K562 (cell line): ENCODE results near the gene VPS33B. TPM values are rescaled to one million over a fixed set of nuclear protein-coding genes. Genes with fewer than 3 reads are reported as not detected.

Source experiments
- ARID2 ChIP-seq: fragments of 450-650 bp; IDR thresholded peaks from 2 replicates; pipeline ENCODE4 v1.6.1; 2017; ENCODE audit warnings: antibody characterized with exemption, mild to moderate bottlenecking
- BHLHE40 ChIP-seq: IDR thresholded peaks from 2 replicates; pipeline ENCODE4 v1.6.1; 2011; ENCODE audit warnings: low read length, improper control_type of control experiment
- BMI1 ChIP-seq: fragments of 150-350 bp; IDR thresholded peaks from 2 replicates; pipeline ENCODE4 v1.6.1; 2014; ENCODE audit warnings: low read length
- CAMTA2 ChIP-seq: fragments of 250-450 bp; sonication (Bioruptor Pico); conservative IDR thresholded peaks from 2 replicates; pipeline ENCODE4 v1.5.1; 2022
- EP400 ChIP-seq: fragments of 450-650 bp; IDR thresholded peaks from 2 replicates; pipeline ENCODE4 v1.6.1; 2017; ENCODE audit warnings: antibody characterized with exemption, mild to moderate bottlenecking, moderate library complexity
- HDAC6 ChIP-seq: IDR thresholded peaks from 2 replicates; pipeline ENCODE4 v1.6.1; 2012; ENCODE audit warnings: low read depth, mild to moderate bottlenecking, control low read depth, inconsistent platforms, low read length, moderate library complexity
- ILK ChIP-seq: fragments of 450-650 bp; IDR thresholded peaks from 2 replicates; pipeline ENCODE4 v1.6.1; 2016; ENCODE audit warnings: missing genetic modification characterization, low read depth, mild to moderate bottlenecking, missing compliant biosample characterization, moderate library complexity, borderline replicate concordance
- MLX ChIP-seq, 2 experiments: fragments of 450-650 bp in 1 of 2; sonication (generic) in 1 of 2; formaldehyde crosslinking; conservative IDR thresholded peaks; 2 replicates each; pipeline versions ENCODE4 v1.4.0 to v1.8.1; 2020 to 2022; ENCODE audit warnings: mild to moderate bottlenecking in 1 of 2, missing genetic modification reagents in 1 of 2
- NR1H2 ChIP-seq: sonication (generic); formaldehyde crosslinking; IDR thresholded peaks from 2 replicates; pipeline ENCODE4 v1.4.0; 2020; ENCODE audit warnings: mild to moderate bottlenecking, missing genetic modification reagents
- POLR2AphosphoS5 ChIP-seq: IDR thresholded peaks from 2 replicates; pipeline ENCODE4 v1.6.1; 2011; ENCODE audit warnings: mild to moderate bottlenecking, low read depth, low read length, moderate library complexity; ENCODE audit not compliant: control insufficient read depth, insufficient read depth
- POLR2H ChIP-seq: IDR thresholded peaks from 2 replicates; pipeline ENCODE4 v1.6.1; 2016; ENCODE audit warnings: missing genetic modification characterization, low read depth, mild to moderate bottlenecking, control low read depth, missing compliant biosample characterization, moderate library complexity
- SLC30A9 ChIP-seq: fragments of 250-450 bp; sonication (Bioruptor Pico); IDR thresholded peaks from 2 replicates; pipeline ENCODE4 v1.8.0; 2022; ENCODE audit warnings: mild to moderate bottlenecking, moderate library complexity
- SMARCE1 ChIP-seq: fragments of 450-650 bp; IDR thresholded peaks from 2 replicates; pipeline ENCODE4 v1.7.1; 2016; ENCODE audit warnings: mild to moderate bottlenecking
- STAT5B ChIP-seq: fragments of 250-450 bp; sonication (Bioruptor Pico); IDR thresholded peaks from 2 replicates; pipeline ENCODE4 v1.8.0; 2021; ENCODE audit warnings: mild to moderate bottlenecking, inconsistent platforms
- TAF15 ChIP-seq: fragments of 200-400 bp; formaldehyde crosslinking; IDR thresholded peaks from 2 replicates; pipeline ENCODE4 v1.6.1; 2017; ENCODE audit warnings: mild to moderate bottlenecking, low read depth, low read length, moderate library complexity
- TCFL5 ChIP-seq: fragments of 250-450 bp; sonication (Bioruptor Pico); conservative IDR thresholded peaks from 2 replicates; pipeline ENCODE4 v1.6.1; 2021; ENCODE audit warnings: mild to moderate bottlenecking, moderate library complexity, matching md5 sums
- ZBTB2 ChIP-seq: fragments of 450-650 bp; IDR thresholded peaks from 2 replicates; pipeline ENCODE4 v1.6.1; 2016; ENCODE audit warnings: antibody characterized with exemption
- ZBTB34 ChIP-seq: fragments of 250-450 bp; sonication (Bioruptor Pico); IDR thresholded peaks from 2 replicates; pipeline ENCODE4 v1.8.0; 2021; ENCODE audit warnings: mild to moderate bottlenecking, moderate library complexity
- ZNF12 ChIP-seq: sonication (generic); formaldehyde crosslinking; IDR thresholded peaks from 2 replicates; pipeline ENCODE4 v1.4.0; 2020; ENCODE audit warnings: mild to moderate bottlenecking, missing genetic modification reagents
- ZNF431 ChIP-seq: sonication (generic); formaldehyde crosslinking; IDR thresholded peaks from 2 replicates; pipeline ENCODE4 v1.8.0; 2022; ENCODE audit warnings: mild to moderate bottlenecking, missing genetic modification reagents
- polyA plus RNA-seq, 8 experiments: library from polyadenylated mRNA; depleted of rRNA in 4 of 8; stranded (reverse) in 5 of 8; unstranded in 3 of 8; fragments of >200 nt; fragmentation: Nextera tagmentation in 2 of 8; fragmentation: Illumina TruSeq in 1 of 8; extraction: Ambion mirVana in 2 of 8; extraction: Trizol in 1 of 8; gene quantifications; 2 replicates each; pipeline versions ENCODE4 v1.2.1 to v1.2.3, GENCODE V29; 2011 to 2014; ENCODE audit warnings: inconsistent platforms in 1 of 8, missing spikeins in 1 of 8
- total RNA-seq, 7 experiments: library from RNA; depleted of rRNA in 6 of 7; stranded (reverse); fragments of >200 nt in 6 of 7; fragmentation: Illumina TruSeq in 2 of 7; extraction: Trizol in 2 of 7; gene quantifications; 2 replicates each; pipeline versions ENCODE4 v1.2.1 to v1.2.3, GENCODE V29; 2011 to 2021; ENCODE audit warnings: low replicate concordance in 1 of 7
- TF ChIP-seq, protein P1 (sequence below): fragments of 250-450 bp; sonication (Bioruptor Pico); IDR thresholded peaks from 2 replicates; pipeline ENCODE4 v1.8.0; 2022; ENCODE audit warnings: moderate library complexity, mild to moderate bottlenecking, inconsistent platforms

Gene VPS33B
- total and polyA plus RNA-seq, 9 of the 15 experiments (the other 6 are each of a cell fraction or from before 2014, with no cell fraction given) = 9.4 to 25.5 (median 14.8) TPM

DNA sequence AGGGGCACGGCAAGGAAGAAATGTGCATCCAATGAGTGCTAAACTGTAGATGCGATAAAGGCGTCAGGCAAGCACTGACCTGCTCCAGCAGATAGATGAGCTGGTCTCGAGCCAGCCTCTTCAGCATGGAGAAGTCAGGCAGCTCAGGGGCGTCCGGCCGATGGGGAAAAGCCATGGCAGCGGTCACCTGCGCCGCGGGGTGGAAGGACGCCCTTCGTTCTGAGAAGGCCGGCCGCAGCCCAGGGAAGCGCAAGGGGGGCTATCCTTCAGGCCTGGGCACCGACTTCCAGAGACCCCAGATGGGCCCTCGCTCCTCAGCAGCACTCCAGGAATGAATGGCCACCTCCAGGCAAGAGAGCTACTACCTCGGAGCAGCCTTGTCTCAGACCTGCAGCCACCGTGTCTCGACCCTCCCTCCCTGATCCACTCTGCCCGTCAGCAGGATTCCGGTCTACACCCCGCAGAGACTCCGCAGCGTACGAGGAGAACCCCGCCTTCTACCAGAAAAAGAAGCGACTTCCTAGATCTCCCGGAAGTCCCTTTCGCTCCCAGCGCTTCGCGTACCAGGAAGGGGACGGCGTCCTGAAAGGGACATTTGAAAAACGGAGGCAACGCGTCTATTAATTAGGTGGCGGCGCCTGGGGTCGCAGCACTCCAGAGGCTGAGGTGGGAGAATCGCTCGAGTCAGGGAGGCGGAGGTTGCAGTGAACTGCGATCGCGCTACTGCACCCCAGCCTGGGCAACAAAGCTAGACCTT is at the start of gene VPS33B (continued):
- no peak for TF ChIP-seq MLX (CRISPR knock-in tag; conservative IDR thresholded peaks at IDR 0.05)
- no peak; the same call in 1 of the 2 replicates for TF ChIP-seq BHLHE40
- TF ChIP-seq ZNF12 = 0 out of 2 replicates have a peak, but pooled peaks have one; percentile 22
- TF ChIP-seq STAT5B (CRISPR knock-in tag) = no peak
- no peak for TF ChIP-seq CAMTA2 (CRISPR knock-in tag)
- TF ChIP-seq, protein P1, sequence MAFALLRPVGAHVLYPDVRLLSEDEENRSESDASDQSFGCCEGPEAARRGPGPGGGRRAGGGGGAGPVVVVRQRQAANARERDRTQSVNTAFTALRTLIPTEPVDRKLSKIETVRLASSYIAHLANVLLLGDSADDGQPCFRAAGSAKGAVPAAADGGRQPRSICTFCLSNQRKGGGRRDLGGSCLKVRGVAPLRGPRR (CRISPR knock-in tag) = no peak
- no peak for TF ChIP-seq HDAC6
- TF ChIP-seq EP400 = peak; percentile 69
- TF ChIP-seq TAF15 = no peak
- no peak for TF ChIP-seq SMARCE1
- TF ChIP-seq ARID2 = no peak
- TF ChIP-seq TCFL5 (CRISPR knock-in tag) = no peak
- no peak for TF ChIP-seq ZBTB34 (CRISPR knock-in tag)
- no peak for TF ChIP-seq BMI1
- TF ChIP-seq ILK (tag) = no peak
- no peak for TF ChIP-seq SLC30A9 (CRISPR knock-in tag)
- TF ChIP-seq NR1H2 (CRISPR knock-in tag) = no peak
- TF ChIP-seq POLR2H (tag) = peak; percentile 77
- no peak for TF ChIP-seq ZNF431 (CRISPR knock-in tag)
- peak; percentile 68; the same call in 1 of the 2 replicates for TF ChIP-seq POLR2AphosphoS5
- TF ChIP-seq ZBTB2 = no peak
